ENCODE data around the gene RERE. TPM values are rescaled to one million over a fixed set of nuclear protein-coding genes. Genes with fewer than 3 reads are reported as not detected.

RERE gene
- total and polyA plus RNA-seq, 2 donors (not counting 3 experiments of a cell fraction or from before 2014, with no cell fraction given), result 14.1 to 113 TPM

DNA sequence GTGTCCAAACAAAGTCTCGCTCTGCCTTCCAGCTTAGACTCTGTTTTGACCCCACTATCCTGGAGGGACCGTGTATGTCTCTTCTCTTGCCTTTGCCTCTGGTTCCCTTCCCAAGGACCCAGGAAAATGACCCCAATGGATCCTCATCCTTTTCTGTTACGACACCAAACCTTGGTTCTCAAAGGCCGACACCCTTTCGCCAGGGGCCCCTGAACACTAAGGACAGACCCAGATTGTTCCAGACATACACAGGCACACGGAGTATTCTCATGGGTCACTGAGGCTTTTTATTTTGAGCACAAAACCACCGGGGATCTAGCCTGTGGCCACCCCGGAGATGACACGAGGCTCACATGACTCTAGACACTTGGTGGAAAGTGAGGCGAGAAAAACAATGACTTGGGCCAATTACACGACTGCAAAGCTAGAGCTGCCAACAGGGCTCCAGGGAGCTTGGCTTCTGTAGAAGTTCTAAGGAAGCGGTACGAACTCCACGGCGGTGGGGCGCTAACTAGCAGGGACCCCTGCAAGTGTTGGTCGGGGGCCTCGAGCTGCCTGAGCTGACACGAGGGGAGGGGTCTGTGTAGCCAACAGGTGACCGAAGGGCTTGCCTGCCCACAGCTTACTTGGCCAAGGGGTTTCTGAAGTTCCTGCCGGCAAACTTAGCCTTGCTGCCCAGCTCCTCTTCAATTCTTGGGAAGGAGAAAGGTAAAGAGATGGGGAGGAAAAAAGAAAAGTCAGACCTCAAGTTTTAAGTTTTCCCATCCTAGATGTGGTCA lies 43.5 kb upstream of the RERE start:
- H3K9me3 ChIP-seq (replicated peaks; ENCODE audit: control insufficient read depth, insufficient read depth, low read length), result no peaks in the 10 kb centered on the region
- FAIRE-seq (no peak), DNase-seq (ENCODE audit: low read depth, low spot score) (no peak)
- H3K27ac ChIP-seq (ENCODE audit: insufficient read depth, low read depth, low read length), result no peak overlapping the region
- POLR2A ChIA-PET, result interaction anchor here (0.6 to 1.5 kb wide), 3 partner anchors 12 to 155 kb away, joined by 3 to 10 read pairs (median 5); no protein-coding TSS in a partner anchor
- H3K9me1 ChIP-seq (replicated peaks; ENCODE audit: control insufficient read depth, extremely low read depth, insufficient read depth, low read length), result no peaks in the 10 kb centered on the region
- H3K4me3 ChIP-seq (replicated peaks in 1 of 3; ENCODE audit: insufficient read depth in 1 of 3, low read depth in 1 of 3, low read length in 3 of 3), result no peak overlapping the region
- dilution Hi-C loops (cut with MboI; ENCODE audit: extremely low pct_ligation_motif_present, low sequenced_read_pairs) (no loop called here), intact Hi-C loops (cut with micrococcal nuclease) (no loop called here)
- peaks cover 36% of the 10 kb centered on the region for H3K4me1 ChIP-seq (ENCODE audit: control insufficient read depth, extremely low read depth, insufficient read depth, low read length)
- H3K36me3 ChIP-seq (ENCODE audit: control insufficient read depth in 2 of 2, extremely low read depth in 1 of 2, insufficient read depth in 2 of 2, low read length in 2 of 2), result peaks cover 32 to 51% of the 10 kb centered on the region in 2 experiments
- H3K4me2 ChIP-seq (ENCODE audit: insufficient read depth, low read length), result no peak overlapping the region
- H3K79me2 ChIP-seq (ENCODE audit: control insufficient read depth, insufficient read depth, low read length), result peaks cover 13% of the 10 kb centered on the region
- no peak overlapping the region for H2AFZ ChIP-seq (ENCODE audit: low read depth, low read length)
- TSS peak; percentile 68 for BruUV-seq (replicated peaks)
- TF ChIP-seq GATA2 (IDR thresholded peaks at IDR 0.05; ENCODE audit: insufficient read depth, insufficient read length, low read depth, low read length) (no peak), JUN (IDR thresholded peaks at IDR 0.05; ENCODE audit: borderline replicate concordance, insufficient read depth, insufficient read length, low read depth) (no peak), EZH2 (IDR thresholded peaks at IDR 0.05; ENCODE audit: borderline replicate concordance, low read depth, low read length, severe bottlenecking) (no peak), POLR2AphosphoS5 (IDR thresholded peaks at IDR 0.05; ENCODE audit: insufficient read depth, low read depth, low read length) (no peak), POLR2A (IDR thresholded peaks at IDR 0.05; ENCODE audit: low read depth, low read length) (no peak)
- CTCF ChIA-PET, result interaction anchor here (1.3 to 8.0 kb wide), 8 partner anchors 11 to 144 kb away, joined by 3 to 106 read pairs (median 32); partner anchors contain the start of gene ENO1
- no peaks in the 10 kb centered on the region for H3K27me3 ChIP-seq (ENCODE audit: control insufficient read depth in 2 of 2, insufficient read depth in 2 of 2, low read length in 2 of 2)
- no peaks in the 10 kb centered on the region for H4K20me1 ChIP-seq (replicated peaks; ENCODE audit: control insufficient read depth, extremely low read depth, insufficient read depth, low read length)
- no peak overlapping the region for H3K9ac ChIP-seq (replicated peaks; ENCODE audit: extremely low read depth, insufficient read depth, low read length)
